ENCODE results near the gene SH2B2.
"Not testable (repeated sequence)": the region's sequence is repeated elsewhere in the genome, so short reads cannot be mapped to it uniquely, and the experiment has no call there.

The SH2B2 gene

GRCh38 chr7:102330666-102331460, 44.2 kb downstream of the SH2B2 start:
- DNase-seq (ENCODE audit: low read depth in 2 of 2): not testable (repeated sequence)

GRCh38 chr7:102335574-102335973, 48.9 kb downstream of the SH2B2 start:
- not testable (repeated sequence) for DNase-seq (ENCODE audit: low read depth in 2 of 2)

GRCh38 chr7:102337002-102337401, 50.3 kb downstream of the SH2B2 start:
- not testable (repeated sequence) for DNase-seq (ENCODE audit: low read depth in 2 of 2)

GRCh38 chr7:102337420-102337819, 50.8 kb downstream of the SH2B2 start:
- DNase-seq (ENCODE audit: low read depth in 2 of 2): not testable (repeated sequence)

- not testable (repeated sequence) for DNase-seq (ENCODE audit: low read depth in 2 of 2)
Measured at GRCh38 chr7:102340599-102341368, 54.1 kb downstream of the SH2B2 start.

GRCh38 chr7:102346983-102347382, 60.3 kb downstream of the SH2B2 start:
- not testable (repeated sequence) for DNase-seq (ENCODE audit: low read depth in 2 of 2)

GRCh38 chr7:102356344-102356743, 69.7 kb downstream of the SH2B2 start, which contains the start of gene SPDYE6:
SPDYE6 (minus strand) TSS chr7:102356444; CDS start chr7:102356023, 421 bp downstream.
- DNase-seq (ENCODE audit: low read depth in 2 of 2): not testable (repeated sequence)

- DNase-seq (ENCODE audit: low read depth in 2 of 2): peak; percentile 88 to 89
Measured at GRCh38 chr7:102363549-102364393, 77.1 kb downstream of the SH2B2 start.

- not testable (repeated sequence) for DNase-seq (ENCODE audit: low read depth in 2 of 2)
Measured at GRCh38 chr7:102364394-102364886, 77.8 kb downstream of the SH2B2 start.

GRCh38 chr7:102365390-102365789, 78.7 kb downstream of the SH2B2 start:
- not testable (repeated sequence) for DNase-seq (ENCODE audit: low read depth in 2 of 2)

GRCh38 chr7:102370038-102370437, 83.4 kb downstream of the SH2B2 start:
- not testable (repeated sequence) for DNase-seq (ENCODE audit: low read depth in 2 of 2)

All from stimulated activated CD8-positive, alpha-beta memory T cell treated with anti-CD3 and anti-CD28 coated beads, Interleukin-2, amount 100 ng/mL, for 48 hours (primary cell).